Fibroblast of the aortic adventitia (primary cell): Measurements from ENCODE around the gene EIF2A. TPM values are rescaled to one million over a fixed set of nuclear protein-coding genes. Genes with fewer than 3 reads are reported as not detected.
"Not testable (repeated sequence)": the region's sequence is repeated elsewhere in the genome, so short reads cannot be mapped to it uniquely, and the experiment has no call there.

Experiments
- DNase-seq: peaks from one replicate; pipeline ENCODE4 v3.0.0-alpha.2; 2010; ENCODE audit warnings: low read depth
- H3K4me3 ChIP-seq: 2 replicates; pipeline ENCODE4 v1.5.1; 2011; ENCODE audit warnings: low read depth, mild to moderate bottlenecking, control low read depth, low read length, moderate library complexity
- CTCF ChIP-seq: IDR thresholded peaks from 2 replicates; pipeline ENCODE4 v1.5.1; 2011; ENCODE audit warnings: mild to moderate bottlenecking, low read length, control low read depth, inconsistent platforms; ENCODE audit not compliant: insufficient read depth
- total RNA-seq: library from RNA; depleted of rRNA; stranded (reverse); fragments of >200 nt; gene quantifications from 2 replicates; pipeline ENCODE4 v1.2.3, GENCODE V29; 2012; ENCODE audit warnings: low replicate concordance

EIF2A gene
- total RNA-seq, 1 donor: 166 TPM

GRCh38 chr3:150613034-150613433 is 66.4 kb downstream of the EIF2A start:
- no peak for TF ChIP-seq CTCF
- no peak overlapping the region for H3K4me3 ChIP-seq
- DNase-seq: no peak

- no peak for TF ChIP-seq CTCF
- DNase-seq: no peak
Observed at GRCh38 chr3:150613709-150614480, 67.3 kb downstream of the EIF2A start.

GRCh38 chr3:150620002-150620689 is 73.6 kb downstream of the EIF2A start:
- no peak overlapping the region for H3K4me3 ChIP-seq
- DNase-seq: no peak
- TF ChIP-seq CTCF: no peak

More at GRCh38 chr3:150613709-150614480, 67.3 kb downstream of the EIF2A start:
- no peak overlapping the region for H3K4me3 ChIP-seq

GRCh38 chr3:150622955-150623354 is 76.4 kb downstream of the EIF2A start:
- not testable (repeated sequence) for H3K4me3 ChIP-seq, DNase-seq

GRCh38 chr3:150623945-150624344 is 77.4 kb downstream of the EIF2A start:
- DNase-seq: peak; percentile 50
- no peak overlapping the region for H3K4me3 ChIP-seq
- no peak for TF ChIP-seq CTCF

- TF ChIP-seq CTCF: no peak
- no peak overlapping the region for H3K4me3 ChIP-seq
- DNase-seq: no peak
Observed at GRCh38 chr3:150626148-150626930, 79.8 kb downstream of the EIF2A start.

- no peak for TF ChIP-seq CTCF
- H3K4me3 ChIP-seq: no peak overlapping the region
- peak; percentile 59 for DNase-seq
Observed at GRCh38 chr3:150627557-150627956, 81.0 kb downstream of the EIF2A start.
